Measurements from ENCODE around the gene MOG.

MOG gene

GRCh38 chr6:29656798-29657197, at the start of gene MOG:
MOG (plus strand) TSS chr6:29657092; CDS start chr6:29657210, 118 bp downstream.
- DNase-seq (ENCODE audit: low read depth, low spot score): no peak
- H3K27ac ChIP-seq: no peak within 1 kb of the TSS

DNA sequence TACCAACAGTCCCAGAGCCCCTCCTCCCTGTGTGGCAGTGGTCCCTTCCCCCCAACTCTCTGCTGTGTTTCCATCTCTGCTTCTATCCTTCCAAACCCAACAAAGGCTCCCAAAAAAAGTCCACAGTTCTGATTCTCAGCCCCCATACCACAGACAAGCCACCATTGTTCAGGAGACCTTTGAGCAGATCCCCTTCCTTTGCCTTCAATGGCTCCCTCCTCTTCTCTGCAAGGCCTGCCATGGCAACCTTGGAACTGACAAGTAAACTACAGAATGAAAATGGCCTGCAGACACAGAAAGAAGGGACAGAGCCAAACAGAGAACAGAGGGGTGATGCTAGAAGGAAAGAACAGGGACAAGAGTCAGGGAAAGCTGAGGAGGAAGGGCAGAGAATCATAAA, 48.8 kb upstream of the MOG start:
- H3K27ac ChIP-seq: no peak overlapping the region
- no peak for DNase-seq (ENCODE audit: low read depth, low spot score)

- DNase-seq (ENCODE audit: low read depth, low spot score): no peak
- no peak overlapping the region for H3K27ac ChIP-seq
These were observed 46.4 kb upstream of the MOG start for GRCh38 chr6:29610540-29610939.

GRCh38 chr6:29611426-29611825, 45.5 kb upstream of the MOG start:
- DNase-seq (ENCODE audit: low read depth, low spot score): no peak

GRCh38 chr6:29617782-29618554, 38.9 kb upstream of the MOG start:
- DNase-seq (ENCODE audit: low read depth, low spot score): no peak
- H3K27ac ChIP-seq: no peak overlapping the region

More at GRCh38 chr6:29611426-29611825, 45.5 kb upstream of the MOG start:
- H3K27ac ChIP-seq: no peak overlapping the region

- DNase-seq (ENCODE audit: low read depth, low spot score): no peak
- H3K27ac ChIP-seq: no peak overlapping the region
These were observed 37.2 kb upstream of the MOG start for GRCh38 chr6:29619578-29620160.

- DNase-seq (ENCODE audit: low read depth, low spot score): no peak
- no peak overlapping the region for H3K27ac ChIP-seq
These were observed 36.3 kb upstream of the MOG start for GRCh38 chr6:29620630-29621029.

GRCh38 chr6:29624520-29624961, 32.4 kb upstream of the MOG start:
- no peak for DNase-seq (ENCODE audit: low read depth, low spot score)
- no peak overlapping the region for H3K27ac ChIP-seq

- no peak for DNase-seq (ENCODE audit: low read depth, low spot score)
- no peak overlapping the region for H3K27ac ChIP-seq
These were observed 31.5 kb upstream of the MOG start for GRCh38 chr6:29625337-29625930.

DNA sequence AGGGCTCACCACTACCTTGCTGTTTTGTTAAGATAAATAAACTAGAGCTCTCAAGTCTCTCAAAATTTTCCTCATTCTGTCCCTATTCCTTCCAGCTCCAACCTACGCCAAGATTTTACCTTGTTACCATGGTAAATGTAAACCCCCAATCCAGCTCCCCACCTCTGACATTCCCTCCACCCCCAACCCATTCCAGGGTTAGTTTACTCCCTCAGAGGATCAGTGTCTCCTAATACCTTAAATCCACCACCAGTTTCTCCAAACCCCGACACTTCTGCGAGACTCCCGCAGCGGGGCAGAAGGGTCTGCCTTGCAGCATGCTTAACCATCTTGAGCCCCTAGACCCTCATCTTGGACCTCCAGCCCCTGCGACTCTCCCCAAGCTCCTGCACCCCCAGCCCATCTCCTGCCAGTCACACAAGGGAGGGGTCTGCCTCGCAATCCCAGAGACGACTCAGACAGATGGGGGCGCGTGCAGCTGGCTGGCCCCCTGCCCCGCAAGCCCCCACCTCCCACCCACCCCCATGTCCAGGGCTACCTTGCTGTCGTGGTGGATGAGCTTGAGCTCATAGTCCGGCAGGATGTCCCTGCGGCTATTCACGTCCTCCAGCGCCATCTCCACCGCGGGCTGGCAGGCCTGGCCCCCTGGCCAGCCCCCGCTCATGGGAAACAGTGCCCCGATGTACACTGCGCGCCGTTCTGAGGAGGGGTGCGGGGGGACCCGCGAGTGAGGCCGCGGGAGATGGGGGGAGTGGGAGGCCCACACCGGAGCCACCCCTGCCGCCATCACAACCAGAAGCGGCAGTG, 29.7 kb upstream of the MOG start:
- H3K27ac ChIP-seq: no peak overlapping the region
- DNase-seq (ENCODE audit: low read depth, low spot score): no peak

- DNase-seq (ENCODE audit: low read depth, low spot score): no peak
- no peak overlapping the region for H3K27ac ChIP-seq
These were observed 29.0 kb upstream of the MOG start for GRCh38 chr6:29627755-29628418.

DNA sequence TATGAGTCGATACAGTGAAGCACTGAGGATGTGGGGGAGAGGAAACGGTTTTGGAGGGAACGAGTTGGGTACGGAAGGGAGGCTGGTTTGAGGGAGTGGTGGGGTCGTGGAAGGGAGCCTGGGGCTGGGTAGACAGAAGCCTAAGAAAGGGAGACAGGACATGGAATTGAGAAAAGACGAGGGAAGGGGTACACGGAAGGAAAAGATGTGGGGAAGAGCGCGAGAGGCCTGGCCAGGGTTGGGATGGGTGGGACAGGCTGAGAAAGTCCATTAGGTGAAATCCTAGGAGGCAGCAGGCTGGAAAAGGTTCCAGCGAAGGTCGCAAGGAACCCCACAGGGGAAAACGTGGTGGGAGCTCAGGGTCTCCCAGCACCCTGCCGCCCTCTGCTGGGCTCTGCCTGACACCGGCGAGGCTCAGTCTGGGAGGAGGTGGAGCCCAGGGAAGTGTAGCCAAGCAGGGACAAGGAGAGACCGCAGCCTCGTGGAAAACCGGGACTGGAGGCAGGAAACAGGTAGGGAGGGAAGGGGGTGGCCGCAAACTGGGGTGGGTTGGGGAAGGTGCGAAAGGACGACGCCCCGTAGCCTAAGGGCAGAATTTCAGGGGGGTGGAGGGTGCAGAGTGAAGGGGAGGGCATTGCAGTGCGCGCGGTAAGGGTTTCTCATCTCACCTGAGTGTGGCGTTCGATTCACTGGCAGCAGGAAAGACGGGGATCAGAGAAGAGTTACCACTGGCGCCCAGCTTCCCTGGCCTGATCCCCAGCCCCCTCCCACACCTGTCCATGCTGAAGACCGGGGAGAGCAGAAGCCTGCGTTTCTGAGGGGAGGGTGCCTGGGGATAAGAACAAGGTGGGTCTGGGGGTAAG, 28.2 kb upstream of the MOG start:
- DNase-seq (ENCODE audit: low read depth, low spot score): no peak
- H3K27ac ChIP-seq: no peak overlapping the region

DNA sequence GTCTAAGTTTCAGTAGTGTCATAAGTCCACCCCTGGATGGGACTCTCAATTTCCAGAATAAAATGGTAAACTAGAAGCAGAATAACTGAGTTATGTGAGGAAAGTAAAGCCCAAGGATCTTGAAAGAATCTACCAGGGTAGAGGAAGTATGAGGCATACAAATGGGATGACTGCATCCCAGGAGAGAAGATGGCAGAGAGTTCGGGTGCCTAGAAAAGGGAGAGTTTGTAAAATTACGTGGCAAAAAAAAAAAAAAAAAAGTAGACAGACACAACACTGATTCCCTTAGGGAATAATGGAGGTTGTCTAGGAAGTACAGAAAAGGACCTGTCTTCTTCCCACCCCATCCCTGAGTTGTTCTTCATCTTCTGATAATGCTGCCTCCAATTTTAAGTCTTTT, 27.3 kb upstream of the MOG start:
- H3K27ac ChIP-seq: no peak overlapping the region
- no peak for DNase-seq (ENCODE audit: low read depth, low spot score)

- DNase-seq (ENCODE audit: low read depth, low spot score): no peak
- no peak overlapping the region for H3K27ac ChIP-seq
These were observed 26.6 kb upstream of the MOG start for GRCh38 chr6:29630315-29630714.

DNA sequence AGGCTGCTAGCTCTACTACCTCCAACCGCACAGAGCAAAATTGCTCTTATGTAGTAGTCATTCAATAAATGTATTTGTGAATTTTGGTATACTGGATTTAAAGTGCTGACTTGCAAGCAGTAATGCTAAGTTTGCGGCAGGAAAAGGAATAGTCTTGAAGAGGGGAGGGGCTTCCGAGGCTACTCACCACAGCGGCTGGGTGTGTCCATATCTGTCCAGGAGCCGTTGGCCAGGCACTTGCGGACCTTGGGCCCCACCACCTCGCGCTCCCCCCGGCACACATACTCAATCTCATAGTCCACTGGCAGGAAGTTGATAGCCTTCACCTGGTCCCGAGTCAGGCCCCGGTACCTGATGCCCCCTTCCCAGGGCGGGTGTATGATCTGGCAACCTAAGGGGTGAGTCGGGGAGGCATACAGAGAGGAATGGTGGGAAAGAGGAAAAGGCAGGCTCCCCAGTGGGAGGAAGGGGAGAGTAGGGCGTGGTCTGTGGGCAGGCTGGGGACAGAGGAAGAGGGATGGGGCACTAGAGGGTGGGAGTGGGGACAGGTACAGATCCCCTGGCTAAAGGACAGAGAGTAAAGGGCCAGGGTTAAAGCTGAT, 25.6 kb upstream of the MOG start:
- H3K27ac ChIP-seq: no peak overlapping the region
- no peak for DNase-seq (ENCODE audit: low read depth, low spot score)

GRCh38 chr6:29631860-29632731, 24.8 kb upstream of the MOG start:
- peak overlapping the region; percentile 50 for H3K27ac ChIP-seq
- DNase-seq (ENCODE audit: low read depth, low spot score): no peak

GRCh38 chr6:29632789-29633533, 23.9 kb upstream of the MOG start, which contains the start of gene GABBR1:
GABBR1 (minus strand) TSS chr6:29633183; CDS start chr6:29632385, 798 bp downstream.
- peak within 1 kb of the TSS; percentile 50 for H3K27ac ChIP-seq

More at GRCh38 chr6:29632789-29633533, 23.9 kb upstream of the MOG start, which contains the start of gene GABBR1:
- no peak for DNase-seq (ENCODE audit: low read depth, low spot score)

All from epithelial cell of prostate (primary cell).